GM19324 (cell line): ENCODE measurements around the gene DAB2IP.

Source experiments
- ATAC-seq: cut with Tn5 transposase; IDR thresholded peaks from one replicate; pipeline ENCODE4 v1.9.1; 2021; ENCODE audit warnings: mild to moderate bottlenecking, moderate library complexity; ENCODE audit not compliant: unreplicated experiment, low FRiP score

The DAB2IP gene

GRCh38 chr9:121681404-121681803, 30.0 kb downstream of the DAB2IP start:
- ATAC-seq: no peak

GRCh38 chr9:121682201-121682600, 30.8 kb downstream of the DAB2IP start:
- ATAC-seq: no peak

- ATAC-seq: no peak
Measured at GRCh38 chr9:121682926-121683515, 31.6 kb downstream of the DAB2IP start.

- no peak for ATAC-seq
Measured at GRCh38 chr9:121683652-121684051, 32.2 kb downstream of the DAB2IP start.

GRCh38 chr9:121684381-121685145, 33.1 kb downstream of the DAB2IP start:
- ATAC-seq: no peak

GRCh38 chr9:121685146-121685794, 33.8 kb downstream of the DAB2IP start:
- no peak for ATAC-seq

GRCh38 chr9:121685795-121686377, 34.5 kb downstream of the DAB2IP start:
- ATAC-seq: no peak

- no peak for ATAC-seq
Measured at GRCh38 chr9:121686930-121687541, 35.6 kb downstream of the DAB2IP start.

- ATAC-seq: no peak
Measured at GRCh38 chr9:121688146-121688680, 36.8 kb downstream of the DAB2IP start.

- no peak for ATAC-seq
Measured at GRCh38 chr9:121688681-121689080, 37.2 kb downstream of the DAB2IP start.

- ATAC-seq: no peak
Measured at GRCh38 chr9:121689461-121690157, 38.2 kb downstream of the DAB2IP start.

GRCh38 chr9:121690316-121690715, 38.9 kb downstream of the DAB2IP start:
- ATAC-seq: no peak

GRCh38 chr9:121690766-121691165, 39.3 kb downstream of the DAB2IP start:
- ATAC-seq: no peak

- no peak for ATAC-seq
Measured at GRCh38 chr9:121691890-121692289, 40.5 kb downstream of the DAB2IP start.

GRCh38 chr9:121692606-121693387, 41.4 kb downstream of the DAB2IP start:
- ATAC-seq: no peak

GRCh38 chr9:121693388-121693670, 41.9 kb downstream of the DAB2IP start:
- ATAC-seq: no peak

- ATAC-seq: no peak
Measured at GRCh38 chr9:121694001-121694400, 42.6 kb downstream of the DAB2IP start.

GRCh38 chr9:121694600-121694999, 43.2 kb downstream of the DAB2IP start:
- no peak for ATAC-seq

GRCh38 chr9:121696930-121697329, 45.5 kb downstream of the DAB2IP start:
- no peak for ATAC-seq
